Measurements from ENCODE around the gene ACVR1.

Gene ACVR1

GRCh38 chr2:157813467-157813866 is 62.7 kb downstream of the ACVR1 start:
- no peak for DNase-seq
- in situ Hi-C loops (cut with HindIII; ENCODE audit: low pct_ligation_motif_present, low pct_unique_long_range_greater_than_20kb, low sequenced_read_pairs) = no loop called here

- in situ Hi-C loops (cut with HindIII; ENCODE audit: low pct_ligation_motif_present, low pct_unique_long_range_greater_than_20kb, low sequenced_read_pairs) = no loop called here
- DNase-seq = no peak
Observed at GRCh38 chr2:157810037-157810436, 66.1 kb downstream of the ACVR1 start.

- DNase-seq = no peak
- in situ Hi-C loops (cut with HindIII; ENCODE audit: low pct_ligation_motif_present, low pct_unique_long_range_greater_than_20kb, low sequenced_read_pairs) = no loop called here
Observed at GRCh38 chr2:157809212-157809611, 66.9 kb downstream of the ACVR1 start.

DNA sequence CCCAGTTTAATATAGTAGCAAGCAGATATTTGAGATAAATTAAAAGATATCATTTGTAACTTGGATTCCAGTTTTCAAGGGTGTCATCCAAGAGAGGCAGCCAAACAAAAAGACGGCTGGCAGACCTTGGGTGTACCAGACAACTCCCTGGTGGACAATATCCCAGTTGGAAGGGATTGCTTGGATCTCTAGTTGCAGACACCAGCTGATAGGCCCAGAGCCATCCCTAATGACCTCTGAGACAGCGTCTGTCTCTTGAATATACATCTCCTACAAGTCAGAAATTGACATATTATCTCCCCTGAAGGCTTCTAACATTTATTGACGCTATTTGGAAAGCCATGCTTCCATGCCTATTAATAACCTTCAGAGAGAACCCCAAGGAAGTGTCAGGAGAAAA is 67.7 kb downstream of the ACVR1 start:
- no peak for DNase-seq
- in situ Hi-C loops (cut with HindIII; ENCODE audit: low pct_ligation_motif_present, low pct_unique_long_range_greater_than_20kb, low sequenced_read_pairs) = no loop called here

GRCh38 chr2:157806426-157807077 is 69.6 kb downstream of the ACVR1 start:
- in situ Hi-C loops (cut with HindIII; ENCODE audit: low pct_ligation_motif_present, low pct_unique_long_range_greater_than_20kb, low sequenced_read_pairs) = no loop called here
- no peak for DNase-seq

DNA sequence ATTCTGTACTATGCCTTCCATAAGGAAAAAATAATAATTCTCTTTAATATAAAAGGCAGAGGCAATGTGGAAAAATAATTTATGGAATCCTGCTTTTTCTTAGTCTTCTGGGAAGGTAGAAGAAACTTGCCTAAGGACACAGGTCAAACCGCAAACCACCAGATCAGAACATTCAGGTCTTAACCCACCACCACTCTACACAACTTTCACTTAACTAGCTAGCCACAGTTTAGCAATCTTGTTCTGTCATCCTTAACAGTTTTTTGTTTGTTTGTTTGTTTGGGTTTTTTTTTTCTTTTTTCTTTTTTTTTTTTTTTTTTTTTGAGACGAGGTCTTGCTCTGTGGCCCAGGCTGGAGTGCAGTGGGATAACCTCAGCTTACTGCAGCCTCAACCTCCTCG is 70.6 kb downstream of the ACVR1 start:
- no peak for DNase-seq
- in situ Hi-C loops (cut with HindIII; ENCODE audit: low pct_ligation_motif_present, low pct_unique_long_range_greater_than_20kb, low sequenced_read_pairs) = no loop called here

GRCh38 chr2:157804355-157804754 is 71.8 kb downstream of the ACVR1 start:
- no peak for DNase-seq
- in situ Hi-C loops (cut with HindIII; ENCODE audit: low pct_ligation_motif_present, low pct_unique_long_range_greater_than_20kb, low sequenced_read_pairs) = no loop called here

DNA sequence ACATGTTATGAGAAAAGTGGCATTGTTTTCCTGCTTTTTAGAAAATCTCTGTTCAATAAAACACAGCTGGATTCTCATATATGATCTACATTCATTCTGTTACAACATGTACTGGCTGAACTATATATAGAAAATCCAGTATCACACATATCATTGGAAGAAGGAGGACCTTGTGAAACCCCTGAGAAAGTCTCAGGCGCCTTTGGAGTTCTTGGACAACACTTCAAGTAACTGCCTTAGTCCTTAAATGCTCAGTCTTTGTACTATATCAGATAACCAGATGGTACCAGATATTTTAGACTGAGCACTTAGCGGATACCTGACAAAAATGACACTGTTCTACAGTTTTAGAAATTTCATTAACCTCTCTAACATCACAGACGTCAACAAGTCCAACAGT is 72.2 kb downstream of the ACVR1 start:
- no peak for DNase-seq
- in situ Hi-C loops (cut with HindIII; ENCODE audit: low pct_ligation_motif_present, low pct_unique_long_range_greater_than_20kb, low sequenced_read_pairs) = no loop called here

GRCh38 chr2:157803476-157803875 is 72.7 kb downstream of the ACVR1 start:
- in situ Hi-C loops (cut with HindIII; ENCODE audit: low pct_ligation_motif_present, low pct_unique_long_range_greater_than_20kb, low sequenced_read_pairs) = no loop called here
- no peak for DNase-seq

GRCh38 chr2:157800838-157801495 is 75.2 kb downstream of the ACVR1 start:
- in situ Hi-C loops (cut with HindIII; ENCODE audit: low pct_ligation_motif_present, low pct_unique_long_range_greater_than_20kb, low sequenced_read_pairs) = no loop called here
- DNase-seq = no peak

GRCh38 chr2:157793053-157793612 is 83.0 kb downstream of the ACVR1 start:
- in situ Hi-C loops (cut with HindIII; ENCODE audit: low pct_ligation_motif_present, low pct_unique_long_range_greater_than_20kb, low sequenced_read_pairs) = no loop called here
- DNase-seq = peak; percentile 19

DNA sequence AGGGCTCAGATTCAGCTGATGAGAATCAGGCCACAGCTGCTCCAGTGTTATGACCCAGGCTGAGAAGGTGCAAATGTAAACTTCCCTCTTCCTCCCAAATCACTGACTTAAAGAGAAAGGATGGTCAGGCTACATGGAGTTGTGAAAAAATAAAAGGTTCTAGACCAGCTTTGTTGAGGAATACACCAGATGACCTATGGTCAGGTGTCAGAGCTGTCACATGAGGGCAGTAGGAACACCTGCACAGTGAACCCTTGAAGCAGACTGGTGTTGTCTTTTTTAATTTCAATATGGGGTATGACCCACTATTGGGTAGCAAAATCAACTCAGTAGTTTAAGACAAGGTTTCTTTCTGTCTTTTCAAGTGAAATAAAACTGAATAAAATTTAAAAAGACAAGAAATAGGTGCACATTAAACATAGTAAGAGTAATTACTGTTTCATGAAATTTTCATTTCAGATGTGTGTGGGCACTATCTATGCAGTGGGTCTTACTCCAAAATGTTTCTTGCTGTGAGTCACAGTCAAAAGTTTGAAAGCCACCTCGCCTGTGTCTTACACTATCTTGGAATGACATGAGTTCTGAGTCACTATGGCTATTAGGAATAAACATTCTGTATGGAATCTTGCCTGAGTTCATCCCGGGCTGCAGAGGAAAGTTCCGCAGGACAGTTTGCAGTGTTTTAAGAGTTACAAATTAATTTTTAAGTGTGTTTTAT is 83.6 kb downstream of the ACVR1 start:
- peak; percentile 16 for DNase-seq
- in situ Hi-C loops (cut with HindIII; ENCODE audit: low pct_ligation_motif_present, low pct_unique_long_range_greater_than_20kb, low sequenced_read_pairs) = no loop called here

GRCh38 chr2:157790780-157791179 is 85.3 kb downstream of the ACVR1 start:
- no peak for DNase-seq
- in situ Hi-C loops (cut with HindIII; ENCODE audit: low pct_ligation_motif_present, low pct_unique_long_range_greater_than_20kb, low sequenced_read_pairs) = no loop called here

DNA sequence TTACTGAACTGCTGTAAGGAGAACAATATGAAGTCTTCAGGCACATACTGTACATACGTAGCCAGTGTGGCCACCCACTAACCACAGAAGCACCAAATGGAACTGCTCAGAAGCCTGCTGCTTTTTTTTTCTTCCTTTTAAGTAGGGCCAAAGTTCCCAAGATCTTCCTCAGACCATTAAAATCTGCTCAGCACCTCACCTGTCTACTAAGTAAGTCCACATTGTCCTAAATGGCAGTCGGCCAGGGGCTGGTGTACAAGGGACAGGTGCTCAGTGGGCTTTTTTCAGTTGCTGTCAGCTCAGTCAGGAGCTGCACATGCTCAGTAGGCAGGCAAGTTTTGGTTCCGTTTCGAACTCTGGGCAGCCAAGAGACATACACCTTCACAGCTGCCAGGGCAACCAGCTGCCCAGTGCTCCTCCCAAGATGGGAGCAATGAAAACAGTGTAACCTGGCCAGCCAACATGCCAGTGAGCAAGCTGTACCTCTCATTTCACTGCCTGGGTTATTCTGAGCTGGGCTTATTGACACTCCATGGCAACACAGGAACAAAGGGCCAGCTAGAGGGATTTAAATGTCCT is 86.1 kb downstream of the ACVR1 start:
- no peak for DNase-seq
- in situ Hi-C loops (cut with HindIII; ENCODE audit: low pct_ligation_motif_present, low pct_unique_long_range_greater_than_20kb, low sequenced_read_pairs) = no loop called here

GRCh38 chr2:157789256-157789655 is 86.9 kb downstream of the ACVR1 start:
- no peak for DNase-seq
- in situ Hi-C loops (cut with HindIII; ENCODE audit: low pct_ligation_motif_present, low pct_unique_long_range_greater_than_20kb, low sequenced_read_pairs) = no loop called here

GRCh38 chr2:157788201-157788600 is 87.9 kb downstream of the ACVR1 start:
- no peak for DNase-seq
- in situ Hi-C loops (cut with HindIII; ENCODE audit: low pct_ligation_motif_present, low pct_unique_long_range_greater_than_20kb, low sequenced_read_pairs) = no loop called here

- DNase-seq = no peak
- in situ Hi-C loops (cut with HindIII; ENCODE audit: low pct_ligation_motif_present, low pct_unique_long_range_greater_than_20kb, low sequenced_read_pairs) = no loop called here
Observed at GRCh38 chr2:157787364-157787938, 88.7 kb downstream of the ACVR1 start.

DNA sequence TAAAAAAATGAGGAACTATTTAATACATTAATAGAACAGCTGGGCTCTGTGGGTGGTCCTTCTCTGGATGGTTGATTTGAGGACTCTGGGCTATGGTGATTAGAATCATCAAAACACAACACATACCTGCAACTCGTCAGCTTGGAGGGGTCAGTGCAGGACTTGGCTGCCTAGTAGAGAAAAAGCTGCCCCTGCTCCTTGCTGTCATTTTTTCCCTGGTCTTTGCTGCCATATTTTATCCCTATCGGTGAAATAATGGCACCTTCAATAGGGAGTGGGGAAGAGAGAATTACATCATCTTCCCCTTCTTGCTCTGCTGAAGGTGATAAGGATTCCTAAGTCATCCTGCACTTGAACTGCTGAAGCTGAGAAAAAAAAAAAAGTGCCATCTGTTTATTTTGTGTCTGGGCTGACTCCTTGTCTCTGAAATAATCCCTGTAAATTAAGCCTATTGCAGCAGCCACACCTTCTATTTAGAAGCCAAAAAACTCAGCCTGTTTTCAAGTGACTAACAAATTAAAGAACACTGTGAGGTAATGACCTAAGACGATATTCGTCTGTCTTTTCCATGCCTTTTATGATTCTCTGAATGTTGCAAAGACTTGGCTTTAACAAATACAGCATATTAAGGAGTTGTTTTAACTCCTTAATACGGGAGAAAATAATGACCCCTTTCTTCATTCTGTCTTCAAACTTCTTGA is 89.3 kb downstream of the ACVR1 start:
- DNase-seq = no peak
- in situ Hi-C loops (cut with HindIII; ENCODE audit: low pct_ligation_motif_present, low pct_unique_long_range_greater_than_20kb, low sequenced_read_pairs) = no loop called here
